ENCODE measurements around the gene VCX. TPM values are rescaled to one million over a fixed set of nuclear protein-coding genes. Genes with fewer than 3 reads are reported as not detected.

Gene VCX
- total and polyA plus RNA-seq, 5 donors: not detected

GRCh38 chrX:7891928-7892327 lies 49.0 kb downstream of the VCX start:
- H3K4me3 ChIP-seq (ENCODE audit: low read length): no peak overlapping the region
- H3K27me3 ChIP-seq (ENCODE audit: control insufficient read depth, insufficient read depth): no peaks in the 10 kb centered on the region
- intact Hi-C loops (cut with DNase I): no loop called here
- 16% methylated on average over 9 of the region's 9 CpGs for WGBS
- ATAC-seq (peak in 1 of 2 donors; percentile 54), DNase-seq (peak in 2 of 3 donors; percentile 41)
- H3K27ac ChIP-seq (ENCODE audit: low read length): no peak overlapping the region
- no peaks in the 10 kb centered on the region for H3K9me3 ChIP-seq (ENCODE audit: control insufficient read depth, low read length)
- no peaks in the 10 kb centered on the region for H3K4me1 ChIP-seq (ENCODE audit: control insufficient read depth, insufficient read depth, low read length)

Other genes starting within 250 kb of the VCX start
- gene PNPLA4, start 84.2 kb downstream of the VCX start, total RNA-seq: 10 to 100 TPM; 30.1 to 42.1 (median 37.1) TPM
- 41.9 TPM for gene PNPLA4, start 84.2 kb downstream of the VCX start, polyA plus RNA-seq

Measured in right cardiac atrium (tissue), 5 donors.